Stimulated activated CD8-positive, alpha-beta memory T cell treated with anti-CD3 and anti-CD28 coated beads, Interleukin-2, amount 100 ng/mL, for 1 hour (primary cell): ENCODE data around the gene SLC6A8.
"Not testable (repeated sequence)": the region's sequence is repeated elsewhere in the genome, so short reads cannot be mapped to it uniquely, and the experiment has no call there.

Experiments used
- DNase-seq, 2 donors: peaks; one replicate each; pipeline ENCODE4 v3.0.0-alpha.2; 2020; ENCODE audit warnings: low read depth in 2 of 2

The SLC6A8 gene

GRCh38 chrX:153671589-153672530 lies 15.9 kb upstream of the SLC6A8 start:
- no peak for DNase-seq

GRCh38 chrX:153672531-153673427 lies 14.9 kb upstream of the SLC6A8 start:
- DNase-seq: no peak

- no peak for DNase-seq
Observed at GRCh38 chrX:153673428-153674218, 14.1 kb upstream of the SLC6A8 start, which contains the start of gene PNCK. PNCK (minus strand) TSS chrX:153673813; CDS start chrX:153673076, 737 bp downstream.

- DNase-seq: no peak
Observed at GRCh38 chrX:153674219-153674851, 13.4 kb upstream of the SLC6A8 start.

GRCh38 chrX:153681175-153681574 lies 6.6 kb upstream of the SLC6A8 start:
- DNase-seq: no peak

- not testable (repeated sequence) for DNase-seq
Observed at GRCh38 chrX:153683486-153683885, 4.2 kb upstream of the SLC6A8 start.

- DNase-seq: no peak
Observed at GRCh38 chrX:153684467-153685155, 3.1 kb upstream of the SLC6A8 start.

- no peak for DNase-seq
Observed at GRCh38 chrX:153685156-153685536, 2.6 kb upstream of the SLC6A8 start.

GRCh38 chrX:153685751-153686696 lies 1.7 kb upstream of the SLC6A8 start:
- DNase-seq: no peak

- DNase-seq: no peak
Observed at GRCh38 chrX:153686711-153687110, 1.0 kb upstream of the SLC6A8 start.

GRCh38 chrX:153688071-153688470 lies 345 bp downstream of the SLC6A8 start:
- DNase-seq: no peak

- no peak for DNase-seq
Observed at GRCh38 chrX:153688506-153688905, 780 bp downstream of the SLC6A8 start.

GRCh38 chrX:153688911-153689590 lies 1.3 kb downstream of the SLC6A8 start:
- DNase-seq: no peak

- no peak for DNase-seq
Observed at GRCh38 chrX:153689654-153690465, 2.1 kb downstream of the SLC6A8 start.

- DNase-seq: no peak
Observed at GRCh38 chrX:153690466-153690865, 2.7 kb downstream of the SLC6A8 start.

- not testable (repeated sequence) for DNase-seq
Observed at GRCh38 chrX:153691032-153691827, 3.5 kb downstream of the SLC6A8 start.

GRCh38 chrX:153692003-153692402 lies 4.3 kb downstream of the SLC6A8 start:
- no peak for DNase-seq
